Trophoblast cell (in vitro differentiated cells and primary cell): ENCODE measurements around the gene ZNF407.

ENCODE experiments used
- DNase-seq, 2 donors: peaks; one replicate each; pipeline ENCODE4 v3.0.0-alpha.2; 2016
- H2AFZ ChIP-seq: 2 replicates; pipeline ENCODE4 v1.6.1; 2013; ENCODE audit warnings: low read length, moderate library complexity, mild to moderate bottlenecking; ENCODE audit not compliant: insufficient read depth, poor library complexity
- H2AK5ac ChIP-seq: 2 replicates; pipeline ENCODE4 v1.6.1; 2013; ENCODE audit warnings: mild to moderate bottlenecking, low read length
- H2BK120ac ChIP-seq: 2 replicates; pipeline ENCODE4 v1.6.1; 2013; ENCODE audit warnings: low read length, mild to moderate bottlenecking, moderate library complexity; ENCODE audit not compliant: insufficient read depth, poor library complexity
- H2BK12ac ChIP-seq: 2 replicates; pipeline ENCODE4 v1.6.1; 2013; ENCODE audit warnings: mild to moderate bottlenecking, low read length, moderate library complexity
- H2BK5ac ChIP-seq: 2 replicates; pipeline ENCODE4 v1.6.1; 2013; ENCODE audit warnings: low read length, low read depth, moderate library complexity, mild to moderate bottlenecking; ENCODE audit not compliant: poor library complexity
- H3K14ac ChIP-seq: 2 replicates; pipeline ENCODE4 v1.6.1; 2013; ENCODE audit warnings: mild to moderate bottlenecking, low read length
- H3K18ac ChIP-seq: 2 replicates; pipeline ENCODE4 v1.6.1; 2013; ENCODE audit warnings: mild to moderate bottlenecking, low read length
- H3K23ac ChIP-seq: 2 replicates; pipeline ENCODE4 v1.6.1; 2013; ENCODE audit warnings: low read length
- H3K27ac ChIP-seq: 2 replicates; pipeline ENCODE4 v1.5.1; 2013; ENCODE audit warnings: low read depth, mild to moderate bottlenecking, inconsistent platforms, low read length, moderate library complexity
- H3K27me3 ChIP-seq: 2 replicates; pipeline ENCODE4 v1.6.1; 2013; ENCODE audit warnings: inconsistent platforms, mild to moderate bottlenecking, low read length, moderate library complexity; ENCODE audit not compliant: insufficient read depth
- H3K36me3 ChIP-seq, 2 experiments: 1 replicate in 1 of 2; 2 replicates in 1 of 2; pipeline ENCODE4 v1.6.1; 2013; ENCODE audit warnings: low read length in 2 of 2, mild to moderate bottlenecking in 2 of 2, moderate library complexity in 1 of 2; ENCODE audit not compliant: insufficient read depth in 2 of 2, control insufficient read depth in 1 of 2
- H3K4ac ChIP-seq: 2 replicates; pipeline ENCODE4 v1.6.1; 2013; ENCODE audit warnings: low read depth, mild to moderate bottlenecking, low read length, moderate library complexity
- H3K4me1 ChIP-seq, 2 experiments: 1 replicate in 1 of 2; 2 replicates in 1 of 2; pipeline ENCODE4 v1.6.1; 2013; ENCODE audit warnings: low read length in 2 of 2, mild to moderate bottlenecking in 2 of 2, moderate library complexity in 1 of 2; ENCODE audit not compliant: insufficient read depth in 2 of 2, control insufficient read depth in 1 of 2
- H3K4me2 ChIP-seq: 2 replicates; pipeline ENCODE4 v1.6.1; 2013; ENCODE audit warnings: inconsistent platforms, mild to moderate bottlenecking, low read length, moderate library complexity
- H3K4me3 ChIP-seq: 2 replicates; pipeline ENCODE4 v1.5.1; 2013; ENCODE audit warnings: mild to moderate bottlenecking, low read depth, low read length, inconsistent platforms
- H3K79me1 ChIP-seq: one replicate; pipeline ENCODE4 v1.6.1; 2013; ENCODE audit warnings: low read length
- H3K79me2 ChIP-seq: 2 replicates; pipeline ENCODE4 v1.6.1; 2013; ENCODE audit warnings: low read length, mild to moderate bottlenecking; ENCODE audit not compliant: control insufficient read depth, insufficient read depth, poor library complexity
- H3K9ac ChIP-seq: 2 replicates; pipeline ENCODE4 v1.6.1; 2013; ENCODE audit warnings: mild to moderate bottlenecking, low read length
- H3K9me3 ChIP-seq: 2 replicates; pipeline ENCODE4 v1.6.1; 2013; ENCODE audit warnings: low read depth, mild to moderate bottlenecking, control low read depth, inconsistent platforms, low read length; ENCODE audit not compliant: insufficient read depth
- H4K12ac ChIP-seq: 2 replicates; pipeline ENCODE4 v1.6.1; 2013; ENCODE audit warnings: low read depth, mild to moderate bottlenecking, low read length, moderate library complexity
- H4K8ac ChIP-seq: 2 replicates; pipeline ENCODE4 v1.6.1; 2013; ENCODE audit warnings: low read depth, mild to moderate bottlenecking, low read length, moderate library complexity
- H4K91ac ChIP-seq: one replicate; pipeline ENCODE4 v1.6.1; 2013; ENCODE audit warnings: low read depth, mild to moderate bottlenecking, low read length, moderate library complexity
- whole genome bisulfite sequencing: extraction: QIAGEN DNeasy Blood & Tissue Kit; methylation state at CpG from one replicate; pipeline ENCODE4 v1.1.7; 2013; ENCODE audit warnings: missing lambda C conversion rate; ENCODE audit not compliant: insufficient read length, insufficient coverage; ENCODE audit errors: extremely low coverage; 5-methylcytosine and 5-hydroxymethylcytosine counted together

ZNF407 gene

DNA sequence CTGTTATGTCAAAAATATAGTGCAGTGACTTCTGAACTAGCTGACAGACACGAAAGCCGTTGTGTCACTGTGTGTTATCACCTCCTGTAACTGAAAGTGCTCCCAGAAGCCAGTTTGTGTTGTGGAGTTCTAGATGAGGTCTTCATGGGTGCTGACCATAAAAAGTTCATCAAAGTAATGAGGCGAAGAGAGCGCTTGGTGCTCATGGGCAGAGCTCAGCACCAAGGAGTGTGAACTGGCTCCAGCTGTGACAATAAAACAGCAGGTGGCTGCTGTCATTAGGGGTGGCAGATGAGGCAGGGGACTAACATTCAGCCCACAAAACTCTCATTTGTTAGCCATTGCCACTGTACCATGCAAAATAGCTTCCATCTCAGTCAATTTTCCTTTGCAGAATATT lies 151.1 kb downstream of the ZNF407 start:
- no peak overlapping the region for H2BK12ac ChIP-seq
- H3K4me3 ChIP-seq: no peak overlapping the region
- H4K91ac ChIP-seq: no peak overlapping the region
- no peaks in the 10 kb centered on the region for H3K9me3 ChIP-seq
- H2BK5ac ChIP-seq: no peak overlapping the region
- no peak overlapping the region for H3K9ac ChIP-seq
- peaks cover 2% of the 10 kb centered on the region in 2 experiments for H3K4me1 ChIP-seq
- H2AFZ ChIP-seq: no peak overlapping the region
- no CpG with 5 or more reads among the region's 4 CpGs for WGBS
- no peaks in the 10 kb centered on the region for H3K36me3 ChIP-seq
- no peak for DNase-seq
- no peak overlapping the region for H4K12ac ChIP-seq
- H3K4ac ChIP-seq: no peak overlapping the region
- no peak overlapping the region for H4K8ac ChIP-seq
- H3K79me1 ChIP-seq: no peaks in the 10 kb centered on the region
- H3K14ac ChIP-seq: no peak overlapping the region
- H3K18ac ChIP-seq: no peak overlapping the region
- H3K4me2 ChIP-seq: no peak overlapping the region
- H2AK5ac ChIP-seq: no peak overlapping the region
- no peak overlapping the region for H3K27ac ChIP-seq
- no peak overlapping the region for H2BK120ac ChIP-seq
- no peaks in the 10 kb centered on the region for H3K79me2 ChIP-seq
- no peak overlapping the region for H3K23ac ChIP-seq
- no peaks in the 10 kb centered on the region for H3K27me3 ChIP-seq

DNA sequence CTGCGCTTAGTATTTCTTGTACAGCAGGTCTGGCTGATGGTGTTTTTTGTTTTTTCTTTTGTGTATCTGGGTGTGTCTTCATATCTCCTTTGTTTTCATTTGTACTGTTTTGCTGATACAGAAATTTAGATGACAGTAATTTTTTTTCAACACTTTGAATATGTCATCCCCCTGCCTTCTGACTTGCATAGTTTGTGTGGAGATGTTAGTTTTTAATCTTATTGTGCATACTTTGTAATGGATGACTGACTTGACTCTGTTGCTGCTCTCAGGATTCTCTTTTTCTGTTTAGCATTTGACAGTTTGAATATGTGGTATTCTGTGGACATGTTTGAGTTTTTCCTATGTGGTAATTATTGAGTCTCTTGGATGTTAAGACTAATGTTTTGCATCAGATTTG lies 161.3 kb downstream of the ZNF407 start:
- no peak overlapping the region for H3K4me3 ChIP-seq
- no peak overlapping the region for H4K12ac ChIP-seq

DNA sequence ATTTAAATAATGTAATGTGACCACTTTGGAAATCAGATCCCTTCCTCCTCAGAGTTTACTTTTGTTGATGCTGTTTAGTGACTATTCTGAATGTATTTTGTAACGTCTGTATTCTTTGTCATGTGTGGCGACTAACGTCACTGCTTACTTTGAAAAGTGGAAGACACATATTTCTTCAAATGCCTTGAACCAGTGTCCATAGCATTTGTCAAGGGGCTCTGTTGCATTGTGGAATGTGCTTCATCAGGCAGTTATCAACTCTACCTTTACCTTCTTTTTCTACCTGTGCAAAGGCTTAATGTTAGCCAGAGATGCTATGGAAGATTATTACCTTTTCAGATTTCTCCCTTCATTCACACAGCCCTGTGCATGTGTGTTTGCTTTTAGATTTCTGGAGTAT lies 162.4 kb downstream of the ZNF407 start:
- Histone ChIP-seq H2AFZ (no peak overlapping the region), H3K4ac (no peak overlapping the region), H3K23ac (no peak overlapping the region), H3K79me1 (no peaks in the 10 kb centered on the region), H4K8ac (no peak overlapping the region), H3K27ac (peak overlapping the region; percentile 88), H2AK5ac (no peak overlapping the region), H2BK5ac (no peak overlapping the region), H3K9me3 (no peaks in the 10 kb centered on the region), H4K12ac (no peak overlapping the region), H3K4me3 (no peak overlapping the region), H2BK12ac (no peak overlapping the region), H3K4me2 (peak overlapping the region; percentile 42), H3K36me3 (no peaks in the 10 kb centered on the region), H3K18ac (no peak overlapping the region), H3K79me2 (no peaks in the 10 kb centered on the region), H4K91ac (no peak overlapping the region), H3K4me1 (no peaks in the 10 kb centered on the region), H3K14ac (no peak overlapping the region), H3K27me3 (no peaks in the 10 kb centered on the region), H3K9ac (no peak overlapping the region), H2BK120ac (no peak overlapping the region)
- WGBS: no CpG with 5 or more reads among the region's 3 CpGs
- DNase-seq: peak; percentile 60 to 87

More for the DNA sequence above, 161.3 kb downstream of the ZNF407 start:
- H3K4me2 ChIP-seq: no peak overlapping the region
- H3K18ac ChIP-seq: no peak overlapping the region
- DNase-seq: no peak
- H3K36me3 ChIP-seq: no peaks in the 10 kb centered on the region
- H2BK120ac ChIP-seq: no peak overlapping the region
- H3K9ac ChIP-seq: no peak overlapping the region
- H3K9me3 ChIP-seq: no peaks in the 10 kb centered on the region
- no peak overlapping the region for H3K27ac ChIP-seq
- H4K91ac ChIP-seq: no peak overlapping the region
- no peak overlapping the region for H2AK5ac ChIP-seq
- H3K79me1 ChIP-seq: no peaks in the 10 kb centered on the region
- no peaks in the 10 kb centered on the region for H3K27me3 ChIP-seq
- H3K23ac ChIP-seq: no peak overlapping the region
- no CpG with 5 or more reads among the region's 1 CpG for WGBS
- H2BK12ac ChIP-seq: no peak overlapping the region
- H3K79me2 ChIP-seq: no peaks in the 10 kb centered on the region
- no peaks in the 10 kb centered on the region for H3K4me1 ChIP-seq
- H4K8ac ChIP-seq: no peak overlapping the region
- H3K4ac ChIP-seq: no peak overlapping the region
- H2AFZ ChIP-seq: no peak overlapping the region
- H2BK5ac ChIP-seq: no peak overlapping the region
- no peak overlapping the region for H3K14ac ChIP-seq

DNA sequence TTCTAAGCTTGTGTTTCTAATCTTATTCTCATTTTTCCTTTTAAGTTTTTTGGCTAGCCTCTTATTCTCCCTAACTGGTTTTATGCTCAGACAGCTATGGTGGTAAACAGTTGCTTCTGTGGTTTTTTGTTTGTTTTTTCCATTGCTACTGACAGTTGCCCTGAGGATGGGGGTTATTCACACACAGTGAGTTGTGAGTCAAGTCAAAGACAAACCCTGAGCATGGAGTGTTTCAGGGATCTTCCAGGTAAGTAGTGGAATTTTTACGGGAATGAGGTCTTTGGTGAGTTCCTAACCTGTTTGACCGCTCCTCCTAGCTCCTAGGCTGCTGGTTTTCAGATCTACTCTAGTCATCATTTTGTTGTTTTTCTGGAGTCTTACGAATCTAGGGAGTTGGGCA lies 162.8 kb downstream of the ZNF407 start:
- Histone ChIP-seq H2AK5ac (no peak overlapping the region), H2BK120ac (no peak overlapping the region), H3K27me3 (no peaks in the 10 kb centered on the region), H3K18ac (no peak overlapping the region), H3K79me1 (no peaks in the 10 kb centered on the region), H4K91ac (no peak overlapping the region), H3K4ac (no peak overlapping the region), H3K23ac (no peak overlapping the region), H3K9ac (no peak overlapping the region), H3K79me2 (no peaks in the 10 kb centered on the region), H3K36me3 (no peaks in the 10 kb centered on the region), H4K12ac (no peak overlapping the region), H3K4me3 (no peak overlapping the region), H2BK5ac (no peak overlapping the region), H3K4me1 (no peaks in the 10 kb centered on the region), H2AFZ (no peak overlapping the region), H3K27ac (peak overlapping the region; percentile 88), H2BK12ac (no peak overlapping the region), H3K9me3 (no peaks in the 10 kb centered on the region), H4K8ac (no peak overlapping the region), H3K4me2 (peak overlapping the region; percentile 42), H3K14ac (no peak overlapping the region)
- DNase-seq: peak; percentile 86 to 97
- no CpG with 5 or more reads among the region's 3 CpGs for WGBS
